Naive thymus-derived CD8-positive, alpha-beta T cell (primary cell): Measurements from ENCODE around the gene ITGA7. TPM values are rescaled to one million over a fixed set of nuclear protein-coding genes. Genes with fewer than 3 reads are reported as not detected.

Experiments used
- ATAC-seq, 2 donors: fragments of 150-1000 bp; cut with Tn5 transposase in 1 of 2; sonication (Bioruptor Pico), chemical (Tn5 transposase) in 1 of 2; 1 replicate in 1 of 2; 2 replicates in 1 of 2; pipeline ENCODE4 v1.10.0; 2021; ENCODE audit warnings: mild to moderate bottlenecking in 2 of 2, moderate library complexity in 2 of 2
- POLR2A ChIA-PET: fragments of 350-600 bp; sonication (Branson Sonifier 250); formaldehyde crosslinking; loops from one replicate; lab custom pipeline; 2021; ENCODE audit warnings: antibody characterized with exemption; lab: Charles Lee
- DNase-seq, 10 donors: peaks; one replicate each; pipeline versions ENCODE4 v3.0.0 to v3.0.0-alpha.2; 2020 to 2022
- H3K27ac Mint-ChIP-seq, 10 donors: one replicate each; pipeline ENCODE4 v1.8.0; 2020 to 2022; ENCODE audit warnings: mild to moderate bottlenecking in 10 of 10, mixed read lengths in 10 of 10, moderate library complexity in 4 of 10, inconsistent platforms in 1 of 10
- H3K27me3 Mint-ChIP-seq, 5 donors: one replicate each; pipeline ENCODE4 v1.8.0; 2021 to 2022; ENCODE audit warnings: mixed read lengths in 5 of 5
- H3K36me3 Mint-ChIP-seq, 3 donors: one replicate each; pipeline ENCODE4 v1.8.0; 2020 to 2022; ENCODE audit warnings: mixed read lengths in 3 of 3, mild to moderate bottlenecking in 2 of 3, inconsistent platforms in 1 of 3
- H3K4me1 Mint-ChIP-seq, 4 donors: one replicate each; pipeline ENCODE4 v1.8.0; 2021 to 2022; ENCODE audit warnings: mixed read lengths in 4 of 4
- H3K4me3 Mint-ChIP-seq, 10 donors: one replicate each; pipeline ENCODE4 v1.8.0; 2020 to 2022; ENCODE audit warnings: mild to moderate bottlenecking in 10 of 10, mixed read lengths in 10 of 10, moderate library complexity in 6 of 10, inconsistent platforms in 1 of 10
- H3K9me3 Mint-ChIP-seq, 9 donors: one replicate each; pipeline ENCODE4 v1.8.0; 2020 to 2022; ENCODE audit warnings: mixed read lengths in 9 of 9, mild to moderate bottlenecking in 3 of 9, inconsistent platforms in 1 of 9, moderate library complexity in 1 of 9
- polyA plus RNA-seq, 3 donors: library from polyadenylated mRNA; unstranded; fragments of 300-500 nt; fragmentation: Illumina TruSeq; gene quantifications; one replicate each; pipeline ENCODE4 v1.2.3, GENCODE V29; 2021
- total RNA-seq, 8 experiments: library from RNA in 2 of 8; stranded (reverse) in 2 of 8; gene quantifications; one replicate each; pipeline ENCODE4 v1.2.3 and lab custom pipeline; 2021 to 2026

Gene ITGA7
- total RNA-seq, result 1 to 10 TPM; 5.2 to 7.0 TPM
- polyA plus RNA-seq, result 1 to 10 TPM in 2 of 3 donors, not detected in 1; 1.5 to 1.7 TPM
- total RNA-seq (lab: John Stamatoyannopoulos, UW), result 0.84 to 6.8 (median 4.3) reads per million in 6 experiments

GRCh38 chr12:55707841-55708694 is at the start of gene ITGA7:
TSS of gene ITGA7 (minus strand) at chr12:55707904. CDS start at chr12:55707682, 222 bp downstream.
- H3K27me3 Mint-ChIP-seq, result peaks cover 5 to 32% (median 24%) of the 10 kb centered on the region in 5 donors
- H3K4me3 Mint-ChIP-seq, result peak within 1 kb of the TSS; percentile 73 to 92 (median 84)
- POLR2A ChIA-PET, result interaction anchor here (0.6 kb wide), 1 partner anchor 255 kb away, joined by 3 read pairs; no protein-coding TSS in a partner anchor

GRCh38 chr12:55755246-55755645 is 47.5 kb upstream of the ITGA7 start:
- Mint-ChIP-seq H3K36me3 (peaks cover 0 to 81% (median 17%) of the 10 kb centered on the region in 3 donors), H3K27me3 (no peaks in the 10 kb centered on the region), H3K9me3 (no peaks in the 10 kb centered on the region), H3K4me1 (peaks cover 0 to 14% (median 6%) of the 10 kb centered on the region in 4 donors), H3K4me3 (no peak overlapping the region), H3K27ac (peak overlapping the region; percentile 7 to 84 (median 48))
- POLR2A ChIA-PET, result interaction anchor here (0.7 kb wide), 1 partner anchor 11 kb away, joined by 3 read pairs; no protein-coding TSS in a partner anchor
- no peak for ATAC-seq
- no peak for DNase-seq

More at GRCh38 chr12:55707841-55708694, at the start of gene ITGA7:
- H3K4me1 Mint-ChIP-seq, result peaks cover 17 to 23% (median 20%) of the 10 kb centered on the region in 4 donors
- no peaks in the 10 kb centered on the region for H3K9me3 Mint-ChIP-seq
- H3K36me3 Mint-ChIP-seq, result no peaks in the 10 kb centered on the region
- DNase-seq (peak in 9 of 10 donors; percentile 25 to 74 (median 46)), ATAC-seq (peak; percentile 72 to 90)
- H3K27ac Mint-ChIP-seq, result peak within 1 kb of the TSS in 6 of 10 donors; percentile 21 to 64 (median 36)

GRCh38 chr12:55748230-55748993 is 40.7 kb upstream of the ITGA7 start:
- POLR2A ChIA-PET, result interaction anchor here (0.6 kb wide), 1 partner anchor 250 kb away, joined by 5 read pairs; no protein-coding TSS in a partner anchor
- ATAC-seq, result no peak
- Mint-ChIP-seq H3K4me3 (no peak overlapping the region), H3K36me3 (peaks cover 0 to 34% (median 0%) of the 10 kb centered on the region in 3 donors), H3K4me1 (peaks cover 24 to 35% (median 28%) of the 10 kb centered on the region in 4 donors), H3K9me3 (no peaks in the 10 kb centered on the region), H3K27me3 (no peaks in the 10 kb centered on the region), H3K27ac (peak overlapping the region in 8 of 10 donors; percentile 4 to 77 (median 64))
- no peak for DNase-seq

GRCh38 chr12:55746913-55747231 is 39.2 kb upstream of the ITGA7 start:
- peaks cover 0 to 21% (median 0%) of the 10 kb centered on the region in 3 donors for H3K36me3 Mint-ChIP-seq
- no peak for ATAC-seq
- DNase-seq, result no peak
- H3K27ac Mint-ChIP-seq, result peak overlapping the region in 9 of 10 donors; percentile 68 to 86 (median 82)
- no peaks in the 10 kb centered on the region for H3K27me3 Mint-ChIP-seq
- no peaks in the 10 kb centered on the region for H3K9me3 Mint-ChIP-seq
- peaks cover 29 to 45% (median 34%) of the 10 kb centered on the region in 4 donors for H3K4me1 Mint-ChIP-seq
- H3K4me3 Mint-ChIP-seq, result no peak overlapping the region
- POLR2A ChIA-PET, result interaction anchor here (0.6 to 1.2 kb wide), 5 partner anchors 8 to 472 kb away, joined by 3 to 7 read pairs (median 4); no protein-coding TSS in a partner anchor

- Mint-ChIP-seq H3K36me3 (peaks cover 0 to 18% (median 0%) of the 10 kb centered on the region in 3 donors), H3K27me3 (no peaks in the 10 kb centered on the region), H3K27ac (peak overlapping the region; percentile 71 to 87 (median 82)), H3K9me3 (no peaks in the 10 kb centered on the region), H3K4me1 (peaks cover 29 to 45% (median 34%) of the 10 kb centered on the region in 4 donors), H3K4me3 (peak overlapping the region; percentile 6 to 84 (median 64))
- ATAC-seq, result no peak
- POLR2A ChIA-PET, result interaction anchor here (0.6 to 1.2 kb wide), 6 partner anchors 8 to 473 kb away, joined by 3 to 7 read pairs (median 4); no protein-coding TSS in a partner anchor
- DNase-seq, result no peak
Measured at GRCh38 chr12:55746174-55746912, 38.6 kb upstream of the ITGA7 start.

- peaks cover 0 to 13% (median 0%) of the 10 kb centered on the region in 3 donors for H3K36me3 Mint-ChIP-seq
- H3K27ac Mint-ChIP-seq, result peak overlapping the region; percentile 77 to 95 (median 86)
- H3K4me1 Mint-ChIP-seq, result peaks cover 29 to 45% (median 32%) of the 10 kb centered on the region in 4 donors
- no peaks in the 10 kb centered on the region for H3K27me3 Mint-ChIP-seq
- no peaks in the 10 kb centered on the region for H3K9me3 Mint-ChIP-seq
- H3K4me3 Mint-ChIP-seq, result peak overlapping the region; percentile 6 to 95 (median 90)
- DNase-seq (no peak), ATAC-seq (no peak)
- POLR2A ChIA-PET, result interaction anchor here (0.6 to 1.7 kb wide), 3 partner anchors 84 to 444 kb away, joined by 3 to 11 read pairs (median 3); partner anchors contain the start of genes DNAJC14 and SMARCC2
Measured at GRCh38 chr12:55745361-55746173, 37.9 kb upstream of the ITGA7 start.

GRCh38 chr12:55744340-55745030 is 36.8 kb upstream of the ITGA7 start:
- POLR2A ChIA-PET, result interaction anchor here (0.6 to 2.8 kb wide), 17 partner anchors 10 to 884 kb away, joined by 3 to 19 read pairs (median 4); partner anchors contain the start of genes BLOC1S1, CD63, DGKA and DNAJC14
- no peak for ATAC-seq
- no peak for DNase-seq
- peaks cover 0 to 5% (median 0%) of the 10 kb centered on the region in 3 donors for H3K36me3 Mint-ChIP-seq
- H3K4me1 Mint-ChIP-seq, result peaks cover 26 to 45% (median 31%) of the 10 kb centered on the region in 4 donors
- H3K27ac Mint-ChIP-seq, result peak overlapping the region; percentile 49 to 95 (median 88)
- no peaks in the 10 kb centered on the region for H3K27me3 Mint-ChIP-seq
- peak overlapping the region; percentile 86 to 95 (median 90) for H3K4me3 Mint-ChIP-seq
- no peaks in the 10 kb centered on the region for H3K9me3 Mint-ChIP-seq

- peak overlapping the region; percentile 86 to 95 (median 90) for H3K4me3 Mint-ChIP-seq
- peaks cover 29 to 45% (median 32%) of the 10 kb centered on the region in 4 donors for H3K4me1 Mint-ChIP-seq
- POLR2A ChIA-PET, result interaction anchor here (0.6 to 2.8 kb wide), 24 partner anchors 10 to 885 kb away, joined by 3 to 19 read pairs (median 4); partner anchors contain the start of genes BLOC1S1, CD63, DGKA and DNAJC14
- peak overlapping the region; percentile 49 to 95 (median 88) for H3K27ac Mint-ChIP-seq
- DNase-seq (peak in 7 of 10 donors; percentile 14 to 51 (median 36)), ATAC-seq (peak; percentile 60 to 61)
- H3K9me3 Mint-ChIP-seq, result no peaks in the 10 kb centered on the region
- no peaks in the 10 kb centered on the region for H3K27me3 Mint-ChIP-seq
- H3K36me3 Mint-ChIP-seq, result no peaks in the 10 kb centered on the region
Measured at GRCh38 chr12:55743406-55744339, 36.0 kb upstream of the ITGA7 start.

GRCh38 chr12:55742719-55743405 is 35.2 kb upstream of the ITGA7 start, which contains the start of gene GDF11:
TSS of gene GDF11 (plus strand) at chr12:55743122. CDS start at chr12:55743317, 195 bp downstream.
- ATAC-seq (peak; percentile 62 to 66), DNase-seq (peak; percentile 46 to 84 (median 56))
- Mint-ChIP-seq H3K27me3 (no peaks in the 10 kb centered on the region), H3K4me3 (peak within 1 kb of the TSS; percentile 86 to 95 (median 90)), H3K4me1 (peaks cover 29 to 50% (median 37%) of the 10 kb centered on the region in 4 donors), H3K27ac (peak within 1 kb of the TSS; percentile 70 to 92 (median 85)), H3K36me3 (no peaks in the 10 kb centered on the region), H3K9me3 (no peaks in the 10 kb centered on the region)
- POLR2A ChIA-PET, result interaction anchor here (0.6 to 2.8 kb wide), 17 partner anchors 9 to 885 kb away, joined by 3 to 19 read pairs (median 4); partner anchors contain the start of genes BLOC1S1, CD63, DGKA and ORMDL2
